IMR-90 (cell line): ENCODE data around the gene MORF4L2. TPM values are rescaled to one million over a fixed set of nuclear protein-coding genes. Genes with fewer than 3 reads are reported as not detected.

Experiments
- ATAC-seq: fragments of 200-7000 bp; cut with Tn5 transposase; 2 replicates; pipeline ENCODE4 v1.9.1; 2020; ENCODE audit warnings: low read depth, mild to moderate bottlenecking, moderate library complexity
- BruUV-seq: library from RNA; stranded (reverse); fragments of 400-500 nt; replicated peaks from 2 replicates; lab custom pipeline; 2021; lab: Mats Ljungman, UMichigan
- CTCF ChIA-PET: fragments of 300-600 bp; formaldehyde crosslinking; extraction: SDS; loops from one replicate; lab custom pipeline; 2021; ENCODE audit warnings: antibody characterized with exemption; lab: Yijun Ruan, JAX
- POLR2A ChIA-PET: fragments of 300-600 bp; sonication (Branson Sonifier 250); formaldehyde crosslinking; loops from one replicate; lab custom pipeline; 2022; ENCODE audit warnings: antibody characterized with exemption; ENCODE audit not compliant: unreplicated experiment; lab: Charles Lee
- DNase-seq: peaks from one replicate; pipeline ENCODE4 v3.0.0; 2013
- H2AFZ ChIP-seq: replicated peaks from 2 replicates; pipeline ENCODE3; 2013; ENCODE audit warnings: low read length, mild to moderate bottlenecking; ENCODE audit not compliant: poor library complexity
- H2AK5ac ChIP-seq: 2 replicates; pipeline ENCODE4 v1.6.1; 2013; ENCODE audit warnings: low read depth, low read length, inconsistent platforms
- H2AK9ac ChIP-seq: replicated peaks from 2 replicates; pipeline ENCODE3; 2013; ENCODE audit warnings: mild to moderate bottlenecking, low read depth, low read length, moderate library complexity; ENCODE audit not compliant: poor library complexity
- H2BK120ac ChIP-seq: 2 replicates; pipeline ENCODE4 v1.6.1; 2013; ENCODE audit warnings: low read depth, low read length, inconsistent platforms
- H2BK15ac ChIP-seq: 3 replicates; pipeline ENCODE4 v1.6.1; 2013; ENCODE audit warnings: low read depth, low read length, inconsistent platforms
- H2BK20ac ChIP-seq: 2 replicates; pipeline ENCODE4 v1.6.1; 2013; ENCODE audit warnings: low read depth, mild to moderate bottlenecking, inconsistent platforms, low read length, moderate library complexity
- H2BK5ac ChIP-seq: 2 replicates; pipeline ENCODE4 v1.6.1; 2013; ENCODE audit warnings: mild to moderate bottlenecking, low read depth, low read length, inconsistent platforms; ENCODE audit not compliant: poor library complexity, severe bottlenecking
- H3K14ac ChIP-seq: replicated peaks from 2 replicates; pipeline ENCODE4 v1.6.1; 2013; ENCODE audit warnings: low read depth, low read length, inconsistent platforms
- H3K18ac ChIP-seq: 2 replicates; pipeline ENCODE4 v1.6.1; 2013; ENCODE audit warnings: low read depth, low read length, control low read depth
- H3K23ac ChIP-seq: 2 replicates; pipeline ENCODE4 v1.6.1; 2013; ENCODE audit warnings: low read depth, low read length, inconsistent platforms
- H3K27ac ChIP-seq: 2 replicates; pipeline ENCODE4 v1.5.1; 2013; ENCODE audit warnings: mild to moderate bottlenecking, control low read depth, low read length; ENCODE audit not compliant: insufficient read depth
- H3K27me3 ChIP-seq: 2 replicates; pipeline ENCODE4 v1.6.1; 2013; ENCODE audit warnings: low read length; ENCODE audit not compliant: control insufficient read depth, insufficient read depth
- H3K36me3 ChIP-seq: 2 replicates; pipeline ENCODE4 v1.6.1; 2013; ENCODE audit warnings: low read length, mixed read lengths; ENCODE audit not compliant: control insufficient read depth, insufficient read depth
- H3K4ac ChIP-seq: 2 replicates; pipeline ENCODE4 v1.6.1; 2013; ENCODE audit warnings: low read depth, low read length, inconsistent platforms
- H3K4me1 ChIP-seq: 2 replicates; pipeline ENCODE4 v1.6.1; 2013; ENCODE audit warnings: low read length, mixed read lengths; ENCODE audit not compliant: control insufficient read depth, insufficient read depth
- H3K4me2 ChIP-seq: 2 replicates; pipeline ENCODE4 v1.6.1; 2013; ENCODE audit warnings: low read depth, mild to moderate bottlenecking, control low read depth, low read length, moderate library complexity
- H3K4me3 ChIP-seq: 2 replicates; pipeline ENCODE4 v1.5.1; 2013; ENCODE audit warnings: low read depth, mild to moderate bottlenecking, control low read depth, low read length, moderate library complexity; ENCODE audit not compliant: insufficient read depth
- H3K56ac ChIP-seq: 2 replicates; pipeline ENCODE4 v1.6.1; 2013; ENCODE audit warnings: low read length, inconsistent platforms; ENCODE audit not compliant: insufficient read depth; ENCODE audit errors: extremely low read depth
- H3K79me1 ChIP-seq, 2 experiments: 2 replicates each; pipeline ENCODE4 v1.6.1; 2013; ENCODE audit warnings: low read length in 2 of 2, inconsistent platforms in 1 of 2, low read depth in 1 of 2
- H3K9ac ChIP-seq: 2 replicates; pipeline ENCODE4 v1.6.1; 2013; ENCODE audit warnings: low read depth, low read length, control low read depth
- H3K9me1 ChIP-seq: 2 replicates; pipeline ENCODE4 v1.6.1; 2013; ENCODE audit warnings: low read length, inconsistent platforms; ENCODE audit not compliant: insufficient read depth
- H3K9me3 ChIP-seq: 2 replicates; pipeline ENCODE4 v1.6.1; 2013; ENCODE audit warnings: low read length; ENCODE audit not compliant: control insufficient read depth, insufficient read depth
- H4K20me1 ChIP-seq: 2 replicates; pipeline ENCODE4 v1.6.1; 2013; ENCODE audit warnings: low read length, inconsistent platforms; ENCODE audit not compliant: insufficient read depth
- H4K5ac ChIP-seq: 2 replicates; pipeline ENCODE4 v1.6.1; 2013; ENCODE audit warnings: mild to moderate bottlenecking, low read depth, low read length, control low read depth
- H4K8ac ChIP-seq, 2 experiments: 2 replicates each; pipeline ENCODE4 v1.6.1; 2013; ENCODE audit warnings: low read depth in 2 of 2, low read length in 2 of 2, control low read depth in 1 of 2, inconsistent platforms in 1 of 2
- H4K91ac ChIP-seq: 2 replicates; pipeline ENCODE4 v1.6.1; 2013; ENCODE audit warnings: low read depth, low read length, inconsistent platforms; ENCODE audit not compliant: insufficient read depth
- MXI1 ChIP-seq: IDR thresholded peaks from 2 replicates; pipeline ENCODE4 v1.6.1; 2012; ENCODE audit warnings: low read depth, mild to moderate bottlenecking, low read length, moderate library complexity, borderline replicate concordance
- POLR2A ChIP-seq: IDR thresholded peaks from 2 replicates; pipeline ENCODE4 v1.6.1; 2012; ENCODE audit warnings: mild to moderate bottlenecking, low read depth, low read length
- RAD21 ChIP-seq: IDR thresholded peaks from 2 replicates; pipeline ENCODE4 v1.6.1; 2012; ENCODE audit warnings: low read length, improper control_type of control experiment
- RCOR1 ChIP-seq: IDR thresholded peaks from 2 replicates; pipeline ENCODE4 v1.6.1; 2012; ENCODE audit warnings: mild to moderate bottlenecking, low read length, improper control_type of control experiment; ENCODE audit not compliant: insufficient replicate concordance
- SMC3 ChIP-seq: fragments of 150-350 bp; IDR thresholded peaks from 2 replicates; pipeline ENCODE4 v1.6.1; 2016; ENCODE audit warnings: low read depth, mild to moderate bottlenecking, antibody characterized with exemption, low read length, moderate library complexity
- WGBS, 2 experiments: methylation state at CpG; one replicate each; pipeline versions ENCODE4 v1.1.5 to v1.1.7; 2013; ENCODE audit warnings: missing lambda C conversion rate in 2 of 2; ENCODE audit not compliant: insufficient read length in 1 of 2; ENCODE audit errors: extremely low coverage in 2 of 2; 5-methylcytosine and 5-hydroxymethylcytosine counted together
- dilution Hi-C: fragments of 300-500 bp; cut with HindIII; formaldehyde crosslinking; loops from one replicate; pipeline ENCODE4 v1.14.3; 2018; ENCODE audit warnings: low sequenced_read_pairs; ENCODE audit not compliant: unreplicated experiment
- in situ Hi-C: fragments of 300-500 bp; cut with MboI; formaldehyde crosslinking; loops from 3 replicates; pipeline ENCODE4 v1.14.3; 2019; ENCODE audit warnings: low sequenced_read_pairs, inconsistent platforms, mixed read lengths
- intact Hi-C: fragments of 100-400 bp; cut with micrococcal nuclease; formaldehyde crosslinking; loops from 2 replicates; pipeline ENCODE4 v1.10.0; 2022
- polyA plus RNA-seq, 3 experiments: library from polyadenylated mRNA; depleted of rRNA; stranded (reverse); fragments of >200 nt; gene quantifications; 2 replicates each; pipeline ENCODE4 v1.2.3, GENCODE V29; 2012; ENCODE audit warnings: low replicate concordance in 1 of 3
- total RNA-seq: library from RNA; depleted of rRNA; stranded (reverse); fragments of >200 nt; gene quantifications from 2 replicates; pipeline ENCODE4 v1.2.3, GENCODE V29; 2012
- TF ChIP-seq, protein P1 (sequence below): fragments of 150-350 bp; IDR thresholded peaks from 2 replicates; pipeline ENCODE4 v1.6.1; 2017; ENCODE audit warnings: mild to moderate bottlenecking, antibody characterized with exemption, low read length, low read depth
- TF ChIP-seq, protein P2 (sequence below): conservative IDR thresholded peaks from 2 replicates; pipeline ENCODE4 v1.5.1; 2012; ENCODE audit warnings: mild to moderate bottlenecking, low read depth, low read length, improper control_type of control experiment

MORF4L2 gene
- total and polyA plus RNA-seq, 2 of the 4 experiments (the other 2 are of a cell fraction) = 795 to 1,218 TPM

DNA sequence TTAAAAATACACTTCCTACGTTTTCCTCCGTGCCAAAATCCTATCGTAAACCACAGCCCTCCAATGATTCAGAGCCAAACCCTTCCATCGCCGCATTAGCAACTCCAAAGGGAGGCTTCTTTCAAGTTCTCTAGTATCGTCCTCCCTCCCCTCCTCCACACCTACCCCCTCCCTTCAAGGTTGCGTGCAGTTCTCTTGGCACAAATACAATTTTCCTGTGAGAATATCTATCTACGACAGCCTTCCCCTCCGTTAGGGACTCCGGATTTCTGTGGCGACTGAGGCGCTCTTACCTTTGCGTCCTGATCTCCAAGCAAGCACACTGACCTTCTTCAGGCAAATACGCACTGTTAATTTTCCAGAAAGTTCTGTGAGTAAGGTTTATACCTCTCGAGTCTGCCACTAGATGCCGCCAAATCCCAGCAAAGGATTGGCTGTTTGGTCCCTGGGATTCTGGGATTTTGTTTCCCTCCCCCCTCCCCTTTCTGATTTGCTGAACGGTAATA, 1.2 kb upstream of the MORF4L2 start:
- in situ Hi-C loops = loop anchor here (25.0 kb wide), 1 partner anchor 450 kb away; no protein-coding TSS in a partner anchor

More for the DNA sequence above, 1.2 kb upstream of the MORF4L2 start:
- peak overlapping the region; percentile 96 to 98 for H4K8ac ChIP-seq
- no peaks in the 10 kb centered on the region for H3K9me1 ChIP-seq
- peak overlapping the region; percentile 99 for H3K14ac ChIP-seq
- POLR2A ChIA-PET = interaction anchor here (0.7 kb wide), 2 partner anchors 83 to 116 kb away, joined by 5 to 6 read pairs; no protein-coding TSS in a partner anchor
- peak overlapping the region; percentile 92; the same call in 2 of the 3 replicates for H2BK15ac ChIP-seq
- H2BK20ac ChIP-seq = no peak overlapping the region
- H4K20me1 ChIP-seq = peaks cover 14% of the 10 kb centered on the region; the same call in 1 of the 2 replicates
- WGBS, 2 experiments = 8% methylated on average over 10 of the region's 17 CpGs; no CpG with 5 or more reads in 1 of the 2 experiments
- no peaks in the 10 kb centered on the region for H3K79me1 ChIP-seq
- peak; percentile 12 for ATAC-seq
- BruUV-seq = no TSS peak
- H2BK5ac ChIP-seq = peak overlapping the region; percentile 95
- dilution Hi-C loops = no loop called here
- H3K4me2 ChIP-seq = peak overlapping the region; percentile 72
- no peaks in the 10 kb centered on the region for H3K4me1 ChIP-seq
- H3K36me3 ChIP-seq = peaks cover 5% of the 10 kb centered on the region
- H2BK120ac ChIP-seq = peak overlapping the region; percentile 92
- peak overlapping the region; percentile 98 for H3K4ac ChIP-seq
- H3K9me3 ChIP-seq = no peaks in the 10 kb centered on the region
- peak overlapping the region; percentile 89 for H2AFZ ChIP-seq
- H4K91ac ChIP-seq = peak overlapping the region; percentile 96
- H3K27ac ChIP-seq = peak overlapping the region; percentile 100
- H4K5ac ChIP-seq = peak overlapping the region; percentile 88
- CTCF ChIA-PET = interaction anchor here (0.6 to 0.9 kb wide), 2 partner anchors 87 to 457 kb away, joined by 3 read pairs; no protein-coding TSS in a partner anchor
- peaks cover 2% of the 10 kb centered on the region; the same call in 1 of the 2 replicates for H3K27me3 ChIP-seq
- peak overlapping the region; percentile 96 for H2AK9ac ChIP-seq
- DNase-seq = peak; percentile 73
- H3K18ac ChIP-seq = peak overlapping the region; percentile 88
- H2AK5ac ChIP-seq = peak overlapping the region; percentile 82
- H3K4me3 ChIP-seq = peak overlapping the region; percentile 75
- no peak for TF ChIP-seq MXI1
- TF ChIP-seq RAD21 = peak; percentile 65
- no peak for TF ChIP-seq RCOR1
- TF ChIP-seq, protein P1, sequence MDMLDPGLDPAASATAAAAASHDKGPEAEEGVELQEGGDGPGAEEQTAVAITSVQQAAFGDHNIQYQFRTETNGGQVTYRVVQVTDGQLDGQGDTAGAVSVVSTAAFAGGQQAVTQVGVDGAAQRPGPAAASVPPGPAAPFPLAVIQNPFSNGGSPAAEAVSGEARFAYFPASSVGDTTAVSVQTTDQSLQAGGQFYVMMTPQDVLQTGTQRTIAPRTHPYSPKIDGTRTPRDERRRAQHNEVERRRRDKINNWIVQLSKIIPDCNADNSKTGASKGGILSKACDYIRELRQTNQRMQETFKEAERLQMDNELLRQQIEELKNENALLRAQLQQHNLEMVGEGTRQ = no peak
- TF ChIP-seq POLR2A = peak; percentile 40; the same call in 1 of the 2 replicates
- TF ChIP-seq SMC3 = peak; percentile 45
- TF ChIP-seq, protein P2, sequence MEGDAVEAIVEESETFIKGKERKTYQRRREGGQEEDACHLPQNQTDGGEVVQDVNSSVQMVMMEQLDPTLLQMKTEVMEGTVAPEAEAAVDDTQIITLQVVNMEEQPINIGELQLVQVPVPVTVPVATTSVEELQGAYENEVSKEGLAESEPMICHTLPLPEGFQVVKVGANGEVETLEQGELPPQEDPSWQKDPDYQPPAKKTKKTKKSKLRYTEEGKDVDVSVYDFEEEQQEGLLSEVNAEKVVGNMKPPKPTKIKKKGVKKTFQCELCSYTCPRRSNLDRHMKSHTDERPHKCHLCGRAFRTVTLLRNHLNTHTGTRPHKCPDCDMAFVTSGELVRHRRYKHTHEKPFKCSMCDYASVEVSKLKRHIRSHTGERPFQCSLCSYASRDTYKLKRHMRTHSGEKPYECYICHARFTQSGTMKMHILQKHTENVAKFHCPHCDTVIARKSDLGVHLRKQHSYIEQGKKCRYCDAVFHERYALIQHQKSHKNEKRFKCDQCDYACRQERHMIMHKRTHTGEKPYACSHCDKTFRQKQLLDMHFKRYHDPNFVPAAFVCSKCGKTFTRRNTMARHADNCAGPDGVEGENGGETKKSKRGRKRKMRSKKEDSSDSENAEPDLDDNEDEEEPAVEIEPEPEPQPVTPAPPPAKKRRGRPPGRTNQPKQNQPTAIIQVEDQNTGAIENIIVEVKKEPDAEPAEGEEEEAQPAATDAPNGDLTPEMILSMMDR = peak; percentile 72
- H3K9ac ChIP-seq = peak overlapping the region; percentile 98
- H3K23ac ChIP-seq = peak overlapping the region; percentile 98
- peak overlapping the region; percentile 99 for H3K56ac ChIP-seq
- intact Hi-C loops = loop anchor here (1.0 to 5.0 kb wide), 8 partner anchors 57 to 450 kb away; partner anchors contain the start of genes TCEAL4 and ZCCHC18
